ENCODE measurements around the gene TM2D1.

Gene TM2D1

DNA sequence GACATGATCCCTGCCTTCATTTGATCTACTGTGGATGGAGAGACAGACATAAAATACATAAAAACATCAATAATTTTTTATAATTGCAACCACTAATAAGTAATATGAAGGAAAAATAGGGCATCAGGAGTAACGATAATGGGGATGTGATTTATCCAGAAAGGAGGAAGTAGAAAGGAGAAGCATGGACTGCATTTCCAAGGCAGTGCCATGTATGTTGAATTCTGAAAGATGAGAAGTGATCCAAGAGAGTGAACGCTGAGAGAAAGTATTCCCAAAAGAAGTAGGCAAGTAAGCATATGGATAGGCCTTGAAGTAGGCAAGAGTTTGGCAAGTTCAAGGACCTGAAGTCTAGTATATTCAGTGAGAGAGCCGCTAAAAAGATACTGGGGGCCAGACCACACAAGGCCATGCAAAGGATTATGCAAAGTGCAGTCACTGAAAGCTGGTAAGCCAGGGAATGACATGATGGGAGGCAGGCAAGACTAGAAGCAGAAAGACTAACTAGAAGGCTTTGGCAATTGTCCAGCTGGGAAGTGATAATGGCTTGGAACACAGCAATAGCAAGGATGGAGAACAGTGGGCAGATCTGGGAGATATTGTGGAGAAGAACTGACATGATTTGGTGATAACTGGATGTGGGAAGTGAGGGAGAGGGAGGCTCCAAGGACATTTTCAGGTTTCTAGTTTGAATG, 85.9 kb downstream of the TM2D1 start:
- no peak overlapping the region for H3K4me3 ChIP-seq (ENCODE audit: low read depth, low read length)
- DNase-seq (ENCODE audit: low read depth): no peak
- TF ChIP-seq, protein P1, sequence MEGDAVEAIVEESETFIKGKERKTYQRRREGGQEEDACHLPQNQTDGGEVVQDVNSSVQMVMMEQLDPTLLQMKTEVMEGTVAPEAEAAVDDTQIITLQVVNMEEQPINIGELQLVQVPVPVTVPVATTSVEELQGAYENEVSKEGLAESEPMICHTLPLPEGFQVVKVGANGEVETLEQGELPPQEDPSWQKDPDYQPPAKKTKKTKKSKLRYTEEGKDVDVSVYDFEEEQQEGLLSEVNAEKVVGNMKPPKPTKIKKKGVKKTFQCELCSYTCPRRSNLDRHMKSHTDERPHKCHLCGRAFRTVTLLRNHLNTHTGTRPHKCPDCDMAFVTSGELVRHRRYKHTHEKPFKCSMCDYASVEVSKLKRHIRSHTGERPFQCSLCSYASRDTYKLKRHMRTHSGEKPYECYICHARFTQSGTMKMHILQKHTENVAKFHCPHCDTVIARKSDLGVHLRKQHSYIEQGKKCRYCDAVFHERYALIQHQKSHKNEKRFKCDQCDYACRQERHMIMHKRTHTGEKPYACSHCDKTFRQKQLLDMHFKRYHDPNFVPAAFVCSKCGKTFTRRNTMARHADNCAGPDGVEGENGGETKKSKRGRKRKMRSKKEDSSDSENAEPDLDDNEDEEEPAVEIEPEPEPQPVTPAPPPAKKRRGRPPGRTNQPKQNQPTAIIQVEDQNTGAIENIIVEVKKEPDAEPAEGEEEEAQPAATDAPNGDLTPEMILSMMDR (IDR thresholded peaks at IDR 0.05; ENCODE audit: insufficient read depth, low read depth, low read length, missing control alignments): no peak

GRCh38 chr1:61638296-61638695, 86.6 kb downstream of the TM2D1 start:
- DNase-seq (ENCODE audit: low read depth): no peak
- H3K4me3 ChIP-seq (ENCODE audit: low read depth, low read length): no peak overlapping the region
- TF ChIP-seq, protein P1 (IDR thresholded peaks at IDR 0.05; ENCODE audit: insufficient read depth, low read depth, low read length, missing control alignments): no peak

GRCh38 chr1:61637470-61637869, 87.5 kb downstream of the TM2D1 start:
- no peak for DNase-seq (ENCODE audit: low read depth)
- TF ChIP-seq, protein P1 (IDR thresholded peaks at IDR 0.05; ENCODE audit: insufficient read depth, low read depth, low read length, missing control alignments): no peak

GRCh38 chr1:61636814-61637213, 88.1 kb downstream of the TM2D1 start:
- DNase-seq (ENCODE audit: low read depth): no peak
- no peak overlapping the region for H3K4me3 ChIP-seq (ENCODE audit: low read depth, low read length)
- TF ChIP-seq, protein P1 (IDR thresholded peaks at IDR 0.05; ENCODE audit: insufficient read depth, low read depth, low read length, missing control alignments): no peak

More at GRCh38 chr1:61637470-61637869, 87.5 kb downstream of the TM2D1 start:
- H3K4me3 ChIP-seq (ENCODE audit: low read depth, low read length): no peak overlapping the region

- TF ChIP-seq, protein P1 (IDR thresholded peaks at IDR 0.05; ENCODE audit: insufficient read depth, low read depth, low read length, missing control alignments): no peak
- H3K4me3 ChIP-seq (ENCODE audit: low read depth, low read length): no peak overlapping the region
- no peak for DNase-seq (ENCODE audit: low read depth)
Observed at GRCh38 chr1:61636376-61636775, 88.6 kb downstream of the TM2D1 start.

DNA sequence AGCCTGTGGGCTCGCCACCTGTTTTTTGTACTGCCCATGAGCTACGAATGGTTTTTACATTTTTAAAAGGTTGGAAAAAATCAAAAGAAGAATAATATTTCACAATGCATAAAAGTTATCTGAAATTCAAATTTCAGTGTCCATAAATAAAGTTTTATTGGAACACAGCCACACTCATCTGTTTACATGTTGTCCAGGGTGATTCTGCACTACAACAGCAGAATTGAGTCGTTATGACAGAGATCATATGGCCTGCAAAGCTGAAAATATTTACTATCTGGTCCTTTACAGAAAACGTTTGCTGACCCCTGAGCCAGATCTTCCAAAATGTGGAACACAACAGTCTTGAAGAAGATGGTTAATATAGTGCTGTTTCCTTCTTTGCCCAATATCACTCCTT, 89.4 kb downstream of the TM2D1 start:
- TF ChIP-seq, protein P1 (IDR thresholded peaks at IDR 0.05; ENCODE audit: insufficient read depth, low read depth, low read length, missing control alignments): no peak
- H3K4me3 ChIP-seq (ENCODE audit: low read depth, low read length): no peak overlapping the region
- no peak for DNase-seq (ENCODE audit: low read depth)

DNA sequence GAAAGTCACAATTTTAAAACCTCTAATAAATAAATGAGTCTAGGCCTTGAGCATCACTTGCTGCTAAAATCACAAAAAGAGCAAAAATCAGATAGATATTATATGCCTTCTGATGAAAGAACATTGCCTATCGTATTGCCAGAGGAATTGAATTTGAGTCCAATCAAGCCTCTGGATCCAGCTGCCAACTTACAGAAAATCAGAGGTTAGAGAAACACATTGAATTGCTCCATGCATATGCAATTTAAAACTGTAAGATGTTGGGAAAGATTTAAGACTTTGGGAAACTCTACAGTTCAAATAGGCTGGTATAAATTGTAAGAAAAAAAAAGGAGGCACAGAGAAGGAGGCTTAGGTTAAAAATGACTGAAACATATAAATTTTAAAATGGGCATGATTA, 93.5 kb downstream of the TM2D1 start:
- TF ChIP-seq, protein P1 (IDR thresholded peaks at IDR 0.05; ENCODE audit: insufficient read depth, low read depth, low read length, missing control alignments): no peak
- DNase-seq (ENCODE audit: low read depth): no peak
- no peak overlapping the region for H3K4me3 ChIP-seq (ENCODE audit: low read depth, low read length)

Data from GM12865 (cell line).